Heart left ventricle (tissue), 11 donors: ENCODE data around the gene PRRG3. TPM values are rescaled to one million over a fixed set of nuclear protein-coding genes. Genes with fewer than 3 reads are reported as not detected.

Experiments used
- polyA plus RNA-seq, 2 donors: library from polyadenylated mRNA; stranded (reverse); fragments of 200-250 nt; gene quantifications; one replicate each; pipeline ENCODE4 v1.2.3, GENCODE V29; 2013
- total RNA-seq, 9 donors: library from RNA; depleted of rRNA in 2 of 9; stranded (reverse); fragments of >200 nt in 2 of 9; fragmentation: NEBNext Ultra II Directional in 3 of 9; extraction: Animal tissue kit (Norgen Biotek cat#: 25700) in 3 of 9; gene quantifications; one replicate each; pipeline versions ENCODE4 v1.1.0 to v1.2.4, GENCODE V29; 2016 to 2023
- donor health status: ischemic (EF 13 %, LVEDD 7.1; RV severe dilation, severe dysfunction).
- donor health status: healthy with polysubstance abuse.
- donor health status: DM: no; HTN: yes; CAD: no.
- donor health status: DM: no; HTN: no; CAD: no.
- donor health status: ischemic (EF 25% LVEDD 5.7; RV mildly dilated, moderate dysfunction).
- donor health status: healthy.
- donor health status: DM: yes; HTN: yes; CAD: no.
- donor health status: PGD.
- donor health status: nonischemic (EF 23%, LVEDD 6.1; RV moderate dilation, normal function).

PRRG3 gene
- total and polyA plus RNA-seq, 11 donors, result 0.61 to 5.7 (median 1.9) TPM

Other genes with a start within 250 kb of the PRRG3 start
- gene PASD1, start 131.8 kb upstream of the PRRG3 start, total RNA-seq, result under 1 TPM in 1 of 9 donors, not detected in 8; 0.06 TPM
- not detected for gene PASD1, start 131.8 kb upstream of the PRRG3 start, polyA plus RNA-seq
- 1 to 10 TPM in 1 of 9 donors, under 1 TPM in 4, not detected in 4; 0.27 to 1.1 (median 0.37) TPM for gene FATE1, start 20.6 kb downstream of the PRRG3 start, total RNA-seq
- under 1 TPM; 0.50 to 0.53 TPM for gene FATE1, start 20.6 kb downstream of the PRRG3 start, polyA plus RNA-seq
- not detected for gene CNGA2, start 39.3 kb downstream of the PRRG3 start, total RNA-seq
- gene CNGA2, start 39.3 kb downstream of the PRRG3 start, polyA plus RNA-seq, result not detected
- gene MAGEA4, start 217.4 kb downstream of the PRRG3 start, total RNA-seq, result not detected
- not detected for gene MAGEA4, start 217.4 kb downstream of the PRRG3 start, polyA plus RNA-seq